Endothelial cell of umbilical vein (primary cell): ENCODE measurements around the gene SPTB. TPM values are rescaled to one million over a fixed set of nuclear protein-coding genes. Genes with fewer than 3 reads are reported as not detected.

Experiments used
- BruUV-seq: library from RNA; stranded (reverse); fragments of 400-500 nt; replicated peaks from 2 replicates; lab custom pipeline; 2021; lab: Mats Ljungman, UMichigan
- CTCF ChIA-PET: fragments of 300-600, 350-600 bp; sonication (Branson Sonifier 250); formaldehyde crosslinking; loops from one replicate; lab custom pipeline; 2021; ENCODE audit warnings: antibody characterized with exemption, inconsistent platforms; lab: Charles Lee
- POLR2A ChIA-PET: fragments of 300-600, 350-600 bp; sonication (Branson Sonifier 250); formaldehyde crosslinking; loops from one replicate; lab custom pipeline; 2021; ENCODE audit warnings: antibody characterized with exemption, inconsistent platforms; lab: Charles Lee
- DNase-seq: peaks from one replicate; pipeline ENCODE4 v3.0.0-alpha.2; 2011; ENCODE audit warnings: low read depth, low spot score
- FAIRE-seq: peaks from 2 replicates; lab custom pipeline; 2011; peaks lifted over from hg19 to GRCh38; lab: Jason Lieb, UNC
- H2AFZ ChIP-seq: 2 replicates; pipeline ENCODE4 v1.6.0; 2012; ENCODE audit warnings: low read depth, low read length, control low read depth, inconsistent platforms
- H3K27ac ChIP-seq: 2 replicates; pipeline ENCODE4 v1.5.1; 2011; ENCODE audit warnings: low read depth, mild to moderate bottlenecking, control low read depth, low read length, moderate library complexity; ENCODE audit not compliant: insufficient read depth
- H3K27me3 ChIP-seq, 2 experiments: 2 replicates each; pipeline versions ENCODE4 v1.6.0 to v1.6.1; 2011; ENCODE audit warnings: low read length in 2 of 2, mixed read lengths in 1 of 2; ENCODE audit not compliant: control insufficient read depth in 2 of 2, insufficient read depth in 2 of 2
- H3K36me3 ChIP-seq, 2 experiments: 2 replicates in 1 of 2; 3 replicates in 1 of 2; pipeline ENCODE4 v1.5.1; 2011; ENCODE audit warnings: low read length in 2 of 2, mild to moderate bottlenecking in 1 of 2, moderate library complexity in 1 of 2; ENCODE audit not compliant: control insufficient read depth in 2 of 2, insufficient read depth in 2 of 2; ENCODE audit errors: extremely low read depth in 1 of 2
- H3K4me1 ChIP-seq: 3 replicates; pipeline ENCODE4 v1.5.1; 2011; ENCODE audit warnings: mild to moderate bottlenecking, low read length; ENCODE audit not compliant: control insufficient read depth, insufficient read depth; ENCODE audit errors: extremely low read depth
- H3K4me2 ChIP-seq: 2 replicates; pipeline ENCODE4 v1.6.1; 2011; ENCODE audit warnings: low read length, control low read depth, mixed read lengths; ENCODE audit not compliant: insufficient read depth
- H3K4me3 ChIP-seq, 3 experiments: fragments of 200-600 bp in 1 of 3; sonication (generic), shearing (Covaris generic) in 1 of 3; replicated peaks in 1 of 3; 2 replicates each; pipeline ENCODE4 v1.5.1; 2011 to 2016; ENCODE audit warnings: control low read depth in 3 of 3, low read length in 3 of 3, mild to moderate bottlenecking in 2 of 3, inconsistent platforms in 1 of 3, low read depth in 1 of 3, moderate library complexity in 1 of 3; ENCODE audit not compliant: insufficient read depth in 1 of 3
- H3K79me2 ChIP-seq: 2 replicates; pipeline ENCODE4 v1.6.0; 2012; ENCODE audit warnings: low read length, inconsistent platforms; ENCODE audit not compliant: control insufficient read depth, insufficient read depth
- H3K9ac ChIP-seq: replicated peaks from 2 replicates; pipeline ENCODE3; 2011; ENCODE audit warnings: low read length, control low read depth; ENCODE audit not compliant: insufficient read depth; ENCODE audit errors: extremely low read depth
- H3K9me1 ChIP-seq: replicated peaks from 3 replicates; pipeline ENCODE4 v1.6.0; 2011; ENCODE audit warnings: mild to moderate bottlenecking, low read length; ENCODE audit not compliant: control insufficient read depth, insufficient read depth; ENCODE audit errors: extremely low read depth
- H3K9me3 ChIP-seq: replicated peaks from 2 replicates; pipeline ENCODE4 v1.5.1; 2012; ENCODE audit warnings: low read length, inconsistent platforms; ENCODE audit not compliant: control insufficient read depth, insufficient read depth
- H4K20me1 ChIP-seq: replicated peaks from 2 replicates; pipeline ENCODE3; 2011; ENCODE audit warnings: mild to moderate bottlenecking, low read length; ENCODE audit not compliant: control insufficient read depth, insufficient read depth; ENCODE audit errors: extremely low read depth
- FOS ChIP-seq: IDR thresholded peaks from 2 replicates; pipeline ENCODE4 v1.6.1; 2011; ENCODE audit warnings: mild to moderate bottlenecking, low read length, moderate library complexity, borderline replicate concordance; ENCODE audit not compliant: insufficient read depth
- GATA2 ChIP-seq: IDR thresholded peaks from 2 replicates; pipeline ENCODE4 v1.7.0; 2011; ENCODE audit warnings: low read depth, mild to moderate bottlenecking, moderate library complexity, mixed read lengths, low read length; ENCODE audit not compliant: insufficient read length, insufficient read depth
- JUN ChIP-seq: IDR thresholded peaks from 2 replicates; pipeline ENCODE4 v1.6.1; 2011; ENCODE audit warnings: borderline replicate concordance, low read depth; ENCODE audit not compliant: insufficient read length, insufficient read depth
- MYC ChIP-seq: IDR thresholded peaks from one replicate; pipeline ENCODE4 v1.6.1; 2011; ENCODE audit warnings: mild to moderate bottlenecking, low read depth, low read length
- POLR2A ChIP-seq: IDR thresholded peaks from 2 replicates; pipeline ENCODE4 v1.6.1; 2012; ENCODE audit warnings: low read depth, mild to moderate bottlenecking, control low read depth, low read length
- POLR2AphosphoS5 ChIP-seq: IDR thresholded peaks from 2 replicates; pipeline ENCODE4 v1.6.1; 2012; ENCODE audit warnings: low read depth, mild to moderate bottlenecking, control low read depth, low read length, moderate library complexity; ENCODE audit not compliant: insufficient read depth
- dilution Hi-C: fragments of 300-500 bp; cut with MboI; formaldehyde crosslinking; loops from one replicate; pipeline ENCODE4 v1.15.0; 2019; ENCODE audit warnings: low sequenced_read_pairs; ENCODE audit not compliant: extremely low pct_ligation_motif_present
- intact Hi-C: fragments of 100-400 bp; cut with micrococcal nuclease; formaldehyde crosslinking; loops from one replicate; pipeline ENCODE4 v1.10.0; 2022
- polyA plus RNA-seq, 4 experiments: library from polyadenylated mRNA; depleted of rRNA in 3 of 4; stranded (reverse) in 3 of 4; unstranded in 1 of 4; fragments of >200 nt; gene quantifications; 2 replicates each; pipeline versions ENCODE4 v1.2.1 to v1.2.3, GENCODE V29; 2011 to 2012; ENCODE audit warnings: missing spikeins in 1 of 4
- total RNA-seq: library from RNA; stranded (reverse); gene quantifications from 2 replicates; pipeline ENCODE4 v1.2.3, GENCODE V29; 2021
- TF ChIP-seq, protein P1 (sequence below): IDR thresholded peaks from 2 replicates; pipeline ENCODE4 v1.6.1; 2011; ENCODE audit not compliant: insufficient read depth, insufficient read length
- TF ChIP-seq, protein P2 (sequence below), 2 donors: IDR thresholded peaks; 1 replicate in 1 of 2; 2 replicates in 1 of 2; pipeline ENCODE4 v1.5.1; 2011; ENCODE audit warnings: low read length in 2 of 2, mild to moderate bottlenecking in 2 of 2, moderate library complexity in 2 of 2, control low read depth in 1 of 2, inconsistent platforms in 1 of 2, low read depth in 1 of 2; ENCODE audit not compliant: insufficient read depth in 1 of 2; ENCODE audit errors: extremely low read depth in 1 of 2

SPTB gene
- total and polyA plus RNA-seq, 2 donors (not counting 3 experiments of a cell fraction or from before 2014, with no cell fraction given): 0.03 to 0.07 TPM

DNA sequence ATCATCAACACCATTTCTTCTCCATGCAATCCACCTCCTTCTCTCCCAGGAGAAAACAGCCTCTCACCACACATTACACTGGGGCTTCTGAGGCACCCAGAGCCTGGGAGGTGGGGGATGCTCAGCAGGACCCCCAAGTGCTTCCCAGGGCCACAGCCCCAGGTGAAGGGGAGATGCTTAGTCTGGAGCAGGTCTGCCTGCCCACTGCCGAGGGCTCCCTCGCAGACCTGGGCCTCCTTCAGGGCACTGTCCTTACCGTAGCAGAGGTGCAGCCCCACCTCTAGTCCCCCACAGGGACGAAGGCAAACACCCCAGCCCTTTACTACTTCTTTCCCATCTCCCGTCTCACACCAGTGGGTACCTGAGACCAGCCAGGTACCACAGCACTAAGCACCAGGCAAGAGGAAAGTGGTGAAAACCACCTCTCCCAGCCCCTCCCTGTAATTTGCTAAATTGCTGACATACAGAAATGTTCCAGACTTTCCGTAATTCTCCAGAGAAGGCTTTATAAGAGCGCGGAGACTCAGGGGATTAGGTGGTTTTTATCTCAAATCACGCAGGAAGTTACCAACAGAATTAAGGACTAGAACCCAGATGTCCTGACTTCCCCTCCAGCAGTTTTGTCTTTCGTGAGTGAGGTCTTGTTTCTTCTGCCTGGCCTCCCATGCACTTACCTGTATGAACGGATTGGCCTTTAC, 116.5 kb downstream of the SPTB start:
- Histone ChIP-seq H4K20me1 (no peaks in the 10 kb centered on the region), H2AFZ (no peak overlapping the region), H3K4me1 (peaks cover 21% of the 10 kb centered on the region), H3K79me2 (no peaks in the 10 kb centered on the region), H3K4me3 (no peak overlapping the region), H3K27me3 (no peaks in the 10 kb centered on the region), H3K9ac (no peak overlapping the region), H3K27ac (no peak overlapping the region), H3K4me2 (no peak overlapping the region), H3K9me3 (no peaks in the 10 kb centered on the region), H3K36me3 (no peaks in the 10 kb centered on the region), H3K9me1 (no peaks in the 10 kb centered on the region)
- POLR2A ChIA-PET: no interaction called here
- dilution Hi-C loops (no loop called here), intact Hi-C loops (loop anchor here (2.0 to 5.0 kb wide), 5 partner anchors 58 to 251 kb away; partner anchors contain the start of genes FNTB, HSPA2 and PLEKHG3)
- TF ChIP-seq POLR2A (no peak), JUN (no peak), FOS (no peak), POLR2AphosphoS5 (no peak), MYC (no peak), GATA2 (no peak)
- TF ChIP-seq, protein P1, sequence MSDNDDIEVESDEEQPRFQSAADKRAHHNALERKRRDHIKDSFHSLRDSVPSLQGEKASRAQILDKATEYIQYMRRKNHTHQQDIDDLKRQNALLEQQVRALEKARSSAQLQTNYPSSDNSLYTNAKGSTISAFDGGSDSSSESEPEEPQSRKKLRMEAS: no peak
- TF ChIP-seq, protein P2, sequence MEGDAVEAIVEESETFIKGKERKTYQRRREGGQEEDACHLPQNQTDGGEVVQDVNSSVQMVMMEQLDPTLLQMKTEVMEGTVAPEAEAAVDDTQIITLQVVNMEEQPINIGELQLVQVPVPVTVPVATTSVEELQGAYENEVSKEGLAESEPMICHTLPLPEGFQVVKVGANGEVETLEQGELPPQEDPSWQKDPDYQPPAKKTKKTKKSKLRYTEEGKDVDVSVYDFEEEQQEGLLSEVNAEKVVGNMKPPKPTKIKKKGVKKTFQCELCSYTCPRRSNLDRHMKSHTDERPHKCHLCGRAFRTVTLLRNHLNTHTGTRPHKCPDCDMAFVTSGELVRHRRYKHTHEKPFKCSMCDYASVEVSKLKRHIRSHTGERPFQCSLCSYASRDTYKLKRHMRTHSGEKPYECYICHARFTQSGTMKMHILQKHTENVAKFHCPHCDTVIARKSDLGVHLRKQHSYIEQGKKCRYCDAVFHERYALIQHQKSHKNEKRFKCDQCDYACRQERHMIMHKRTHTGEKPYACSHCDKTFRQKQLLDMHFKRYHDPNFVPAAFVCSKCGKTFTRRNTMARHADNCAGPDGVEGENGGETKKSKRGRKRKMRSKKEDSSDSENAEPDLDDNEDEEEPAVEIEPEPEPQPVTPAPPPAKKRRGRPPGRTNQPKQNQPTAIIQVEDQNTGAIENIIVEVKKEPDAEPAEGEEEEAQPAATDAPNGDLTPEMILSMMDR (IDR thresholded peaks at IDR 0.05; ENCODE audit: extremely low read depth in 1 of 2, insufficient read depth in 1 of 2, low read depth in 1 of 2, low read length in 2 of 2): no peak
- DNase-seq: no peak
- CTCF ChIA-PET: interaction anchor here (0.9 to 2.5 kb wide), 6 partner anchors 10 to 92 kb away, joined by 3 to 28 read pairs (median 6); no protein-coding TSS in a partner anchor
- BruUV-seq: no TSS peak
- FAIRE-seq: no peak
